ENCODE measurements around the gene FLT4. TPM values are rescaled to one million over a fixed set of nuclear protein-coding genes. Genes with fewer than 3 reads are reported as not detected.

The FLT4 gene
- total RNA-seq, 1 donor from 2014 or later: 0.56 TPM

GRCh38 chr5:180594311-180595045, 54.9 kb downstream of the FLT4 start:
- intact Hi-C loops (cut with micrococcal nuclease): no loop called here

GRCh38 chr5:180593446-180594206, 55.8 kb downstream of the FLT4 start:
- intact Hi-C loops (cut with micrococcal nuclease): no loop called here

GRCh38 chr5:180592176-180592575, 57.2 kb downstream of the FLT4 start:
- intact Hi-C loops (cut with micrococcal nuclease): no loop called here

GRCh38 chr5:180591311-180591887, 58.0 kb downstream of the FLT4 start, which contains the start of gene SCGB3A1:
Gene SCGB3A1, minus strand, starts transcription at chr5:180591499. Its CDS starts 37 bp downstream, at chr5:180591462.
- intact Hi-C loops (cut with micrococcal nuclease): no loop called here

- intact Hi-C loops (cut with micrococcal nuclease): no loop called here
These were observed 58.7 kb downstream of the FLT4 start for GRCh38 chr5:180590543-180591310.

GRCh38 chr5:180589771-180590542, 59.4 kb downstream of the FLT4 start:
- intact Hi-C loops (cut with micrococcal nuclease): no loop called here

GRCh38 chr5:180586870-180587269, 62.5 kb downstream of the FLT4 start:
- intact Hi-C loops (cut with micrococcal nuclease): no loop called here

- intact Hi-C loops (cut with micrococcal nuclease): no loop called here
These were observed 63.2 kb downstream of the FLT4 start for GRCh38 chr5:180586204-180586603.

- intact Hi-C loops (cut with micrococcal nuclease): no loop called here
These were observed 65.7 kb downstream of the FLT4 start for GRCh38 chr5:180583738-180584137.

- intact Hi-C loops (cut with micrococcal nuclease): no loop called here
These were observed 68.7 kb downstream of the FLT4 start for GRCh38 chr5:180580681-180581080.

- intact Hi-C loops (cut with micrococcal nuclease): no loop called here
These were observed 73.8 kb downstream of the FLT4 start for GRCh38 chr5:180575571-180575970.

- intact Hi-C loops (cut with micrococcal nuclease): no loop called here
These were observed 80.5 kb downstream of the FLT4 start for GRCh38 chr5:180568914-180569313.

GRCh38 chr5:180563994-180564393, 85.4 kb downstream of the FLT4 start:
- intact Hi-C loops (cut with micrococcal nuclease): no loop called here

- intact Hi-C loops (cut with micrococcal nuclease): no loop called here
These were observed 91.2 kb downstream of the FLT4 start for GRCh38 chr5:180558232-180558631.

- intact Hi-C loops (cut with micrococcal nuclease): no loop called here
These were observed 92.1 kb downstream of the FLT4 start for GRCh38 chr5:180557217-180557809.

- intact Hi-C loops (cut with micrococcal nuclease): no loop called here
These were observed 94.1 kb downstream of the FLT4 start for GRCh38 chr5:180555168-180555921.

GRCh38 chr5:180553530-180553929, 95.9 kb downstream of the FLT4 start:
- intact Hi-C loops (cut with micrococcal nuclease): no loop called here

All from T-helper 1 cell treated with Interleukin-12 subunit alpha and Interleukin-12 subunit beta and Interleukin-4 antibody, amounts not matched to agents 30 ng/mL and 1 ng/mL, for 36 hours (primary cell).